GM18505 (cell line): ENCODE results near the gene PPP1R9A.

Source experiments
- ATAC-seq: cut with Tn5 transposase; IDR thresholded peaks from one replicate; pipeline ENCODE4 v1.9.1; 2021; ENCODE audit not compliant: unreplicated experiment
- POLR2A ChIP-seq: IDR thresholded peaks from 4 replicates; pipeline ENCODE4 v1.6.1; 2011; ENCODE audit warnings: borderline replicate concordance; ENCODE audit not compliant: insufficient read depth, insufficient read length; ENCODE audit errors: extremely low read depth

Gene PPP1R9A

DNA sequence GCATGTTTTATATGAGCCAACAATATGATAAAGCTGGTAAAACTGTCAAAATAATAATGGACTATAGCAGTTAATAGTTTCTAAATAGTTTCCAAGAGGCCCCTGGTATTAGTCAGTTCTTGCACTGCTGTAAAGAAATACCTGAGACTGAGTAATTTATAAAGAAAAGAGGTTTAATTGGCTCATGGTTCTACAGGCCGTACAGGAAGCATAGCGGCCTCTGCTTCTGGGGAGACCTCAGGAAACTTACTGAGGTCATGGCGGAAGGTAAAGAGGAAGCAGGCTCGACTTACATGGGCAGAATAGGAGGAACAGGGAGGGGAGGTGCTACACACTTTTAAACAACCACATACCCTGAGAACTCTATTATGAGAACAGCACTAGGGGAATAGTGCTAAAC, 104.6 kb downstream of the PPP1R9A start:
- no peak for ATAC-seq

GRCh38 chr7:95018021-95018420, 110.6 kb downstream of the PPP1R9A start:
- TF ChIP-seq POLR2A: no peak
- no peak for ATAC-seq

More for the DNA sequence above, 104.6 kb downstream of the PPP1R9A start:
- TF ChIP-seq POLR2A: no peak

GRCh38 chr7:95026018-95026417, 118.6 kb downstream of the PPP1R9A start:
- ATAC-seq: no peak
- no peak for TF ChIP-seq POLR2A

GRCh38 chr7:95026421-95027072, 119.2 kb downstream of the PPP1R9A start:
- no peak for TF ChIP-seq POLR2A
- ATAC-seq: no peak

DNA sequence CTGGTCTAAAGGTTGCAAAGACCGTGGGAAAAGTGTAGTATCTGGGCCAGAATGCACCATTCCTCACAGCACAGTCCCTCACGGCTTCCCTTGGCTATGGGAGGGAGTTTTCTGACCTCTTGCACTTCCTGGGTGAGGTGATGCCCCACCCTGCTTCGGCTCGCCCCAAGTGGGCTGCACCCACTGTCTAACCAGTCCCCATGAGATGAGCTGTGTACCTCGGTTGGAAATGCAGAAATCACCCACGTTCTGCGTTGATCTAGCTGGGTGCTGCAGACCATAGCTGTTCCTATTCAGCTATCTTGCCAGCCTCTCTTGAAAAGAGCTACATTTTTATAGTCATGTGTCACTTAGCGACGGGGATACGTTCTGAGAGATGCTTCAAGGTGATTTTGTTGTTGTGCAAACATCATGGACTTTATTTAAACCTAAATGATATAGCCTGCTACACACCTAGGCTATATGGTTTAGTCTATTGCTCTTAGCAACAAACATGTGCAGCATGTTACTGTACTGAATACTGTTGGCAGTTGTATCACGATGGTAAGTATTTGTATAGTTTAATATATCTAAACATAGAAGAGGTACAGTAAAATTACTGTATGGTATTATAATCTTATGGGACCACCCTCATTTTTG, 120.0 kb downstream of the PPP1R9A start:
- ATAC-seq: no peak
- no peak for TF ChIP-seq POLR2A

- ATAC-seq: no peak
- TF ChIP-seq POLR2A: no peak
These were observed 121.3 kb downstream of the PPP1R9A start for GRCh38 chr7:95028683-95029082.

- no peak for TF ChIP-seq POLR2A
These were observed 127.9 kb downstream of the PPP1R9A start for GRCh38 chr7:95035295-95035694.

GRCh38 chr7:95041031-95041430, 133.6 kb downstream of the PPP1R9A start:
- ATAC-seq: no peak
- no peak for TF ChIP-seq POLR2A

More at GRCh38 chr7:95035295-95035694, 127.9 kb downstream of the PPP1R9A start:
- ATAC-seq: no peak

- TF ChIP-seq POLR2A: no peak
- no peak for ATAC-seq
These were observed 138.0 kb downstream of the PPP1R9A start for GRCh38 chr7:95045236-95045923.

DNA sequence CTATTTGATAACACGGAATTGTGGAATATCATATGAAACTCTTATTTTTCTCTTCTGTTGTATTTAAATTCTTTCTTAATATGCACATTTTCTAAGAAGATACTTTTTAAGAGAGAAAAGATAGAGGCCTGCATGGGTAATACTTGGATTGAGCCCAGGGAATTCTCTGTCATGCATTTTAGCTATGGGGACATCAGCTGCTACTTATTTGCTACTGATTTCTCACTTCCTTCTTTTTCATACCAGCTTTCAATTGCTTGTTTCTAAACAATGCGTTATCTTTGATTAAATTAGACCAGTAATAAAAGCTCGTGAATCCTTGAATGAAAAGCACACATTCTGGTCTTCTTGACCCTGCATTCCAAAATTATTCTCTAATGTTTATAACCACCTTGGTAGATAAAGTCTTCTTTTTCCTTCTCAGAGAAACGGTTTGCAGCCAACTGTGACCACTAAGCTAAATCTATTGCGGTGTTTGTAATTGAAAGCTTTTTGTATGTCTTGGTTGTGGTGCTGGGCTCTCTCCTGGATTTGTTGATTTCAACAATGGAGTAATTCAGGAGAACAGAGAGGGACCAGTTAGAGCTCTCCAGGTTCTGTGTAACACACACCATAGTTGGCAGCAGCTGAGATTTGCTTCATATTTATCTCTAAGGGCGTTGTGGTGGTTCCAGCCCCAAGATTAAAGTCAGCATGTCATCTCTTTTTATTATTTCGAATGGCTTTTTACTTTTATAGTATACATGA, 139.3 kb downstream of the PPP1R9A start:
- no peak for ATAC-seq
- TF ChIP-seq POLR2A: no peak

GRCh38 chr7:95047291-95047690, 139.9 kb downstream of the PPP1R9A start:
- no peak for TF ChIP-seq POLR2A
- ATAC-seq: no peak

DNA sequence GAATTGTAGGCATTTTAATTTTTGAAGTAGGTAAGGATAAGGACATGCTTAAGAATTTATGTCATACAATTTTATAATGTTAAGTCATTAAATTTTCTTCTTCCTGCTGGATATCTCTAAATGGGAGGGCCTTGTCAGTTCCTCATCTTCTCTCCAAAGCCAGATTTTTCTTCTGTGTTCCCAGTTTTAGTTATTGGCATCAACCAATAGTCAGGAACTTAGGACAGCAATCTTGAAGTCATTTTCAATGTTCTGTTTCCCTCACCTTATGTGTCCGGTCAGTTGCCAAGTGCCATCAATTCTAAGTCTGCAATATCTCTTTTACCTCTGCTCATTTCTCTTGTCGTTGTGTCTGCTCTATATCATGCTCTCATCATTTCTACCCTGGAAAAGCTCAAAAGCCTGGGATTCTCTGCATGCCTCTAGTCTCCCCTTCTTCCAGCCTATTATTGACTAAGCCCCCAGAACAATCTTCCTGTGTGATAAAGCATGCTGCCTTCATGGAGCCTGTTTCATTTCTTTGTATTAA, 145.2 kb downstream of the PPP1R9A start:
- no peak for ATAC-seq
- TF ChIP-seq POLR2A: no peak

- no peak for ATAC-seq
- TF ChIP-seq POLR2A: no peak
These were observed 147.0 kb downstream of the PPP1R9A start for GRCh38 chr7:95054386-95054785.

DNA sequence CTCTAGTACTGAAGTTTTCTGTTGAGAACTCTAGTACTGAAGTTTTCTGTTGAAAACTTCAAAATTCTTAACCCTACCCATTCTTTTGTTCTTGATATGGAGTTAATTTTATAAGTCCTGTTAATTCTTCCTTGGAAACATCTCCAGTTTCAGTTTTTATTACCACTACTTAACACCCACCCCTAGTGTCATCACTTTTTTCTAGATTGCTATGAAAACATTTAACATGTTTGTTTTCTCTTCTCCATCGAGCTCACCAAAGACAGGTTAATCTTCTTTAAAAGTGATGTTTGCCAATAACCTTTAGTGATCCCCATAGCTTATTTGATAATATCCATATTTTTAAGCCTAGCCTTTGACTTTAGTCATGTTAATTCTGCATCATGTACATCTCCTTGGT, 147.9 kb downstream of the PPP1R9A start:
- ATAC-seq: no peak
- TF ChIP-seq POLR2A: no peak

- no peak for TF ChIP-seq POLR2A
- no peak for ATAC-seq
These were observed 148.8 kb downstream of the PPP1R9A start for GRCh38 chr7:95056107-95056739.
